Measurements from ENCODE around the gene RASSF7.

- TF ChIP-seq EZH2 (IDR thresholded peaks at IDR 0.05; ENCODE audit: low read depth, low read length, severe bottlenecking) (no peak), ATF3 (IDR thresholded peaks at IDR 0.05; ENCODE audit: insufficient read depth, low read depth, low read length) (no peak), JUND (IDR thresholded peaks at IDR 0.05; ENCODE audit: low read length) (no peak), POLR2A (IDR thresholded peaks at IDR 0.05; ENCODE audit: control extremely low read depth in 1 of 2, low read depth in 2 of 2, low read length in 2 of 2) (no peak), CTCF (IDR thresholded peaks at IDR 0.05; ENCODE audit: control extremely low read depth in 1 of 3, insufficient read depth in 1 of 3, low read depth in 1 of 3, low read length in 3 of 3) (no peak), YY1 (IDR thresholded peaks at IDR 0.05; ENCODE audit: low read depth, low read length) (no peak), TBP (IDR thresholded peaks at IDR 0.05; ENCODE audit: low read depth, low read length) (no peak), HDAC6 (IDR thresholded peaks at IDR 0.05; ENCODE audit: low read depth, low read length) (no peak)
Measured at GRCh38 chr11:548700-549603, 11.8 kb upstream of the RASSF7 start.
